NCI-H526 treated with DMSO at 0.1 percent for 48 hours (cell line): Measurements from ENCODE around the gene JAKMIP1.

Source experiments
- DNase-seq: peaks from one replicate; lab custom pipeline; 2025; lab: John Stamatoyannopoulos, UW

The JAKMIP1 gene

DNA sequence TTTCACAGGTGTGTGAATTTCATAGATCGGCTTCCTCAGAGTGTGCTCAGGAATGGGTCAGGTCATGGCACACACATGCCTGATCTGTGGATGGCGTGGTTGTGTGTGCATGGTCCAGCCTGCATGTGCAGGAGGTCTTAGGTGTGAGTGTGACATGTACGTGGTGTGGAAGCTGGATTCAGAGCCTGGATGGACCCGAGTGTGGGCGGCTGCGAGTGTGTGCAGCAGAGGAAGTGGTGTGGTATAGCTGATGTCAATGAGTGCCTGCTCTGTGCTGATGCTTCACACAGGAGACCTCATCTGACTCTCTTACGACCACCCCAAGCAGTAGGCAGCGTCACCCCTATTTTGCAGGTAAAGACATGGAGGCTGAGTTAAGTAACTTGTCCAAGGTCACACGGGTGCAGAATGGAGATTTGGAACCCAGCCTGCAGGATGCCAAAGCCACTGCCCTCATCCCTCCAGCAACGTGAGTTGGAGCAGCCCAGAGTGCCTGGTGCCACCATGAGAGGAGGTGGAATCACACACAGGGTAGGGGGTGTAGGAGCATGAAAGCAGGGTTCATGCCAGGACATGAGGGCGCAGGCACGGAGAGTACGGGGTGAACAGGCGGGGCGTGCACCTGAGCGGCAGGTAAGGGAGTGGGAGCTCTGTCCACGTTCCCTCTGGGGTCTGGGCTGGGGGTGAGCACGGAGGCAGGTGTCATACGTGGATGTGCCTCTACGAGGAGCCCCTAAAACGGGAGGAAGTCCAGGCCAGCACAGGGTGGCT, 157.9 kb downstream of the JAKMIP1 start:
- no peak for DNase-seq

DNA sequence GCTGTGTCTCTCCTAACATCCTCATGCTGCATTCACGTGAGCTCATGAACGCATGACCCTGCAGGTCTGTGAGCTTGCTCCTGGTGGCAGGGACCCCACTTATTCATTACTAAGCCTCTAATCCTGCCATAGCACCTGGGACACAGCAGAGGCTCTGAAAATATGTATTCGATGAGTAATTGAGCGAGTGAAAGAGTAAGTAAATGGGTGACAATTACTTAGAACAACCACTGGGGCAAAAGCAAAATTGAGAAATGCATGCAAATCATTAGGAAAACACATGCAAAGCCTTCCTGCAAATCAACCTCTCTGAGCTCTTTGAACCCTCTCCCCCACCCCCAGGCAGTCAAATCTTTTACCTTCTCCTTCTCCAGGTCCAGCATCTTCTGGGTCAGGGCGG, 158.5 kb downstream of the JAKMIP1 start:
- peak; percentile 49 for DNase-seq

DNA sequence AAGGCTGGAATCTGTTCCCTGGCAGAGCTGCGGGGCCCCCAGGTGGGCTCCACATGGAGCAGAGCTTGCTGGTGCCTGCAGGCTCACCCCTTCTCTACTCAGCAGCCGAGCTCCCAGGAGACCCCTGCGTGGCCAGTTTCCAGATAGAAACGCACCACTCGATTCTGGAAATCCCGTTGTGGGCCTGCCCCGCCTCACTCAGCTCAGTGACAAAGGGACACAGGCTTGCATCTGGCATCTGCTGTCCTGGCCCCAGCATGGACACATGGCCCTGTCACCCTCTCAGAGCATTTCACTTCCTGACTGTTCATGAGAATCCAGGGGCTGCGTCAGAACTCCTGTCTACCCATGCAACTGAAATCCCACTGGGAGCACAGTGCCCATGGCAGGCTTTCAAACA, 161.6 kb downstream of the JAKMIP1 start:
- DNase-seq = no peak

DNA sequence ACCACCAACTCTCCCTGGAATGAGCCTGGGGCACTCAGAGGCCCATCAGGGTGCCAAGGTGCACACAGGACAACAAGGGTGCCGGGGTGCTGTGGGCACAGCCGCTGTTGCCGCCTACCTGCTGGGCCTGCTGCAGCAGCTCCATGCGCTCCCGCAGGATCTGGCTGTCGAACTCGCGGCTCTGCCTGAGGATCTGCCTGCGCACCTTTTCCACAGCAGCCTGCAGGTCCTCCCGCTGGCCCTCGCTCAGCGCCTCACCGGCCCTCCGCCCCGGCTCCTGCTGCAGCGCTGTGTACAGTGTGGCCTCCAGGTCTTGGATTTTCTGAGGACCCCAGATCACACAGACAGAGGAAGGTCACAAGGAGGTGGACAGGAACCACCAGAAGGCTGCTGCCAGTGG, 164.6 kb downstream of the JAKMIP1 start:
- DNase-seq = no peak

DNA sequence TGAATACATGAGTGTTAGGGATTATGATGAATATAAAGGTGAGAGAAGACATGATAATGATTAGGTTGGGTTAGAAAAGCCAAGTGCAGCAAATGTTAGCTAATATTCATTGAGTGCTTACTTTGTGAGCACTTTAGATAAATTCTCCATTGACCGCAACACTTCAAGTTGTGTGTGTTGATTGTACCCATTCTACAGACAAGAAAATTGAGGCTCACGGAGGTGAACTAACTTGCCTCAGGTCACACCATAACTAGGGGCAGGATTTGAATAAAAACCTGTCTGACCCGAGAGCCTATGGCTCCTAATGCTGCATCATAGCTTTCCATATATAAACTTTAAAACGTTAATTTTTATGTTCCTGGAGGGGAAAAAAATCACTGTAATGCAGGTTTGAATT, 167.0 kb downstream of the JAKMIP1 start:
- no peak for DNase-seq

DNA sequence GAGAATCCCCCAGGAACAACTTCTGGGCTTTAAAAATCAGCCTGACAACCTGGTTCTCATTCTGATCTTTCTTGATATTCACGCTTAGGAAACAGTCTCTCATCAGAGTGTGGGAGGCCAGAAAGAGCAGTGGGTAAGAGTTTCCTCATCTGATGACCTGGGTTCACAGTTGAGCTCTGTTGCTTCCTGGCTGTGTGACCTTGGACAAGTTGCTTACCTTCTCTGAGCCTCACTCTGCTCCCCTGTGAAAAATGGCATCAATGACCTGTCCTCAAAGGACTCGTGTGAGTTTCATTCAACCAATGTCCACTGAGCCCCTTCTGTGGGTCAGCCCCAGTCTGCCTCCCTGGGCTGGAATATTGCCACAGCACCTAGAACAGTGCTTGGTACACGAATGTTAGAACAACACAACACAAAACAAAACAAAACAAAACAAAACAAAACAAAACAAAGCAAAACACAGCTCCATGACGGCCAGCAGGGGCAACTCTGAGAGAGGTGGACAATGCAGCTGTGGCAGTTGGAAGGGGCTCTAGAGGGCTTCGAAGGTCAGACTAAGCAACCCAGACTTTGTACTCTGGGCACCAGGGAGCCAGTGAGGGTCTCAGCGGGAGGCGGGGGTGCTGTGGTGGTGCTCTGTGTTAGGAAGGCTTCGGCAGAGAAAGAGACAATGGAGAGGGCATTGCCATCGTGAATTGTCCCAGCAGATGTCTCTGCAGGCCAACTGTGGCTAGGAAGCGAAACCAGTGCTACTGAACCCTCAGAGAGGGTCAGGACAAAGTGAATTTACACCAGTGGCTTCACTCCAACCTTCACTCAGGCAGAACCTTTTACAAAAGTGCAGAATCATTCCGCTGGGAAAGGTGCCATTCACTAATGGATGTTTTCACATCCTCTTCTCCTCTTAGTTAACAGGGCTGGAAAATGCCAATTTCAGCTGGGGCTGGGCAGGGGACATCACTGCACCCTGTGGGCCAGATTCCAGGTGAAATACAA, 167.8 kb downstream of the JAKMIP1 start:
- DNase-seq = no peak

DNA sequence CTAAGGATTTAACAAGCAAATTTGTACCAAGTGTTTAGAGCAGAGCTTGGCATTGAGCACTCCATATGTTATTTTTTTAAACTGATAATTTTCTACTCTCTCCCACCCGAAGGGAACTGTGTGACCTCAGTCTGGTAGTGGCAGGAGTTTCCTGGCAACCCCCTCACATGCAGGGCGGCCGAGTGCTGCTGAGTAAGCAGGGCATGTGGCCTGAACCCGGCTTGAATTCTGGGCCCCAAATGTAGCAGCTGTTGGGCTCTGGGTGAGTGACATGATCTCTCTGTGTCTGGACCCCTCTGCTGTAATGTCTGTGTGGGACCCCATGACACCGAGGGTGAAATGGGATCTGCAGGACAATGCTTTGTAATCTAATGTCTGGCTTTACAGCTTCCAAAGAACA, 168.5 kb downstream of the JAKMIP1 start:
- no peak for DNase-seq

DNA sequence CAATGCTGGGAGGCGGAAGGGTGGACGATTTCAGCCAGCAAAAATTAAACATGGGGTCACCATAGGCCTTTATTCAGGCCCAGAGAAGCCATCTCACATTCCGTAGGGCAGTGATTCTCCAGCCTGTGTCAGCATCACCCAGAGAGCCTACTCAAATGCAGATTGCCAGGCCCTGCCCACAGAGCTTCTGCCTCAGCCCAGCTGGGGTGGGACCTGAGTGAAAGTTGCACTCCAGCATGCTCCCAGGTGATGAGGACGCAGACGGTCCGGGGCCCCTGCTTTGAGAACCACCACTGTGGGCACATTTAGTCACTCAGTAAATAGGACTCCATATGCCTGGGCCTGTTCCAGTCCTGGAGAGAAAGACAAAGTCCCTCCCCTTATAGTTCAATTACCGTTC, 169.7 kb downstream of the JAKMIP1 start:
- no peak for DNase-seq

DNA sequence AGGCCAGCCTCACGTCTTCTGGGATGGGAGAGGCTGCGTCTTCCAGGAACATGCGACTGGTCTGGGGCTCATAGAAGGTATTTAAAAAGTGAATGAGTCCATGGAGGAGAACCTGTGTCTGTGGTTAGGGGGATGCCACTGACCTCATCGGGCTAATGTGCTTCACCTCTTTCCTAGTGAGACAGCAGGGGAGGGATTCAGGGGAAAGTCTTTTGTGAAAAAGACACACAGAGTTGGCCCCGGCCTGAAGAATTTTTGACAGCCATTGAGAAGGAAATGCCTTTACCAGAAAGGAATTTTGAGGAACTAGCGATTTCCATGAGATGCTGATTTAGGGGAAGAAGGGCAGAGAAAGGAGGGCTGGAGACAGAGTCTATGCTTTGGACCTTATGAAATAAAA, 171.1 kb downstream of the JAKMIP1 start:
- no peak for DNase-seq

DNA sequence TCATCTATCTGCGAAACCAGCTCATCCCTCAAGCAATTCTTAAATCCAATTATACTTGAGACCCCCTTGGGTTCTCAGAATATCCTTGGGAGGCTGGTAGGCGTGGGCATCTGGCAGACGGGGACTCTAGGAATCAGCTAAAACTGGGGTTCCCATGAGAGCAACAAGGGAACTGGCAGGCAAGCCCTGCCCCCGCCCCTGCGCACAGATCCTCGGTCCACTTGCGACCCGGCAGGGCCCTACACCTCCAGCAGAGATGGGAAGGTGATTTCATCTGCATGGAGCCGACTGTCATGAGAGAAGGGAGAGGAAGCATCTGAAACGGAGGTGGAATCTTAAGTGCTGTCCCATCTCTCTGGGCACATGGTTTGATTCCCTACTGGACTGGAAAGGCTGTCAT, 172.2 kb downstream of the JAKMIP1 start:
- DNase-seq = no peak

DNA sequence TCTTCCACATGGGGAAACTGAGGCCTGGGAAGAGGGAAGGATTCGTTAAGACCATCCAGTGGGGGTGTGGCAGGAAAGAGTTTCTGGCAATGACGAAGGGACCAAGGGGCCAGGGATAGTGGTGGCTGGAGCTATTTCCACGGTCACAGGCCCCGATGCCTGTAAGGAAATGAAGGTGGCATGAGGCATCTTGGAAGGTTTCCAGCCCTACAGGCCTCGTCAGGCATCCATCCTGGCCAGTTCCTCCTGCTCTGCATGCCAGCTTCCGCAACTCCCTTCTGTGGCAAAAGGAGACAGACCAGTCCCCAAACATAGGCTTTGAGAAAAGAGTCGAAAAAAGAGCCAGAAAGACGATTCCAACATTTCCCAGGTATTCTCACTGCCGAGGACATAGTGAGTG, 173.0 kb downstream of the JAKMIP1 start:
- no peak for DNase-seq

DNA sequence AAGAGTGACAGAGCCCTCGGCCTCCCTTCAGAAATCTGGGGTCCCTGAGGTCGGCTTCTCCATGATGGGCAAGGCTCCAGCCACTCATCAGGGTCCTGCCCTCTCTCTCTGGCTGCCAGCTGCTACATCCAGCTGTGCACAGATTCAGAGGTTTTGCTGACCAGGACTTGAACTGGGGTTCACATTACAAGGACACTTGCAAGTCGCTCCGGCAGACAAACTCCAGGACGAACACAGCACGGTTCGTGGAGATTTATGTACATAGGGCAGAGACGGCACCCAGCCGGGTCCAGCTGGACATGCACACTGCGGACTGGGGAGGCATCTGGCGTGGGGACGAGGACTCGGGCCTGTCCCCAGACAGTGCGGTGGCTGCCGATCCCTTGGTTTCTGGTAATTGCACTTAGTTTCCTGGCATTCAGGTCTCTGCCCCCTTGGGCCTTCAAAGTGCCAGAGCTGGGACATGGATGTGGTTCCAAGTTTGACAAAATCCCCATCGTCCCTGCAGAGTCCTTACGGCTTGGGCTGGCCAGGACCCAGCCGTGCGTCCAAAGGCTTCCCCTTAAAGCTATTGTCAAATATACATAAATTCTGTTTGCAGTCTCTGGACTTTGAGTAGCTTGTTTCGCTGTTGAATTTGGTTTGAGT, 175.9 kb downstream of the JAKMIP1 start:
- no peak for DNase-seq

DNA sequence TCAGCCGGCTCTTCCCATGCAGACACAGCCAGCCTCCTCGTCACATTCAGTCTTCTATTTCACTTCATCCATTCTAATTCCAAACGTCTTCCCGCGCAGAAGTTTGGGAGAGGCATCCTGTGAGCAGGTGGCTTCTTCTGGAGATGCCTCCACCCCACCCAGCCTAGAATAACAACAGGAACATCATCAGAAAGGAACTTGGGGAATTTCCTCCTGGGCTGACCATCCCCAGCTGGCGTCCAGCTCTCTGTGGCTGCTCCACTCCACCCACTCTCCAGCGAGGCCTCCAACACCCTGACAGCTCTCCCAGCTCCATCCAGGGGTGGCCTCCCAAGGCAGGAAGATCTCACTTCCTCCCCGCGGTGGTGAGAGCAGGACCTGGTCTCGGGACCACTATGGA, 176.6 kb downstream of the JAKMIP1 start:
- no peak for DNase-seq

DNA sequence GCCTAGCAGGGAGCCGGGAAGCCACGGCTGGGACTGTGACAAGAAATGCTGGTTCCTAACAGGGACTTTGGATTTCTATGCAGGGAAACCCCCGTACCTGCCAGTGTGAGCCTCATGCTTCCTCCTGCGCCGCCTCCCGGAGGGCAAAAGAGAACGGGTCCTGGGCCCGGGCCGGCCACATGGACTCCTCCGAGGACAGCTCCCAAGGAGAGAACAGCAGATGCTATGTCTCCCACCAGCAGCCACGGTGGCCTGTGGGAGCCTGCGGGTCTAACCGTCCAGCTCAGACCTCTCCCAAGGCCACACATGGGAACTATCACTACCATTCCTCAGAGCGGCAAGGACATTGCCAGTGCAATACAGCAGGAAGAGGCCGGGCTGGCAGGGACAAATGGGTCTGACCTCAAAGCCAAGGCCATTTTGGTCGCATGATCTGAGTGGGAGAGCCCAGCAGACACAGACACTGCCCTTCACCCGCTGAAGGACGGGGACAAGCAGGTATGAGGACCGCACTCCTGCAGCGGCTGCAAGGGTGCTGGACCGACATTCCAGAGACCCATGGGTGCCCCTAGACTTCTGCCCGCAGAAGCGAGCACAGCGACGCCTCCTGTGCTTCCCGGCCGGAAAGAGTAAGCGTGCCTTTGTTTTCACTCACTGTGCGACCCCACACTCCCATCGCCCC, 177.6 kb downstream of the JAKMIP1 start:
- no peak for DNase-seq

DNA sequence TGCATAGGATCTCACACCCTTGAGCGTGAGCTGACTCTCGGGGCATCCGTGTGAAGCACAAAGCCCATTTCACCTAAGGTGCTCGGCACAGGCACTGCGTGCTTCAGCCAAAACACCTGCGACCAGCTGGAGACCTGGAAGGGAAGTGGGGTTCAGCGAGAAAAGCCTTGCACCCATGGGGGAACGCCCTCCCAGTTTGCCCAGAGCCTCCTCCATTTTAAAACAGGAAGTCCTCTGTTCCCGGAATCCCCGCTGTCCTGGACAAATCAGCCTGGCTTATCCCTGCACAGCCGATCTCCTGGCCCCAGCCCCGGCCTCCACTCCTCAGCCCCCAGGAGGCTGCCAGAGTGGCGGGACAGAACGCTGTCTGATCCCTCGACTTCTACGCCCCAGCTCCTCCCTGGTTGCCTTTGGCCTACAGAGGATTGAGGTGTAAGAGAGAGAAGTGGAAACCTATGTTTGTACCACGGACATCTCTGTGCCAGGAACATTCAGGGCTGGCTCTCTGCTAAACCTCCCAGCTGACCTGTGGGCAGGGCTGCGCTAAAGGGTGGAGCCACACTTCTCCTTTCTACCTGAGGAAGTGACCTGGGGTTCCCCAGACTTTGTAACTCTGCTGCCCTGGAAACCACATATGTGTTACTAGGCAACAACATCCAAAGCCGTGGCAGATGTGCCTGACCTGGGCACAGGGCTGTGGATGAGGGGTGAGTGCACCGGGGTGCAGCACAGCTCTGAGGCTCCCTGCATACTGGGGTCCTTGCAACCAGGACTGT, 178.3 kb downstream of the JAKMIP1 start:
- no peak for DNase-seq

DNA sequence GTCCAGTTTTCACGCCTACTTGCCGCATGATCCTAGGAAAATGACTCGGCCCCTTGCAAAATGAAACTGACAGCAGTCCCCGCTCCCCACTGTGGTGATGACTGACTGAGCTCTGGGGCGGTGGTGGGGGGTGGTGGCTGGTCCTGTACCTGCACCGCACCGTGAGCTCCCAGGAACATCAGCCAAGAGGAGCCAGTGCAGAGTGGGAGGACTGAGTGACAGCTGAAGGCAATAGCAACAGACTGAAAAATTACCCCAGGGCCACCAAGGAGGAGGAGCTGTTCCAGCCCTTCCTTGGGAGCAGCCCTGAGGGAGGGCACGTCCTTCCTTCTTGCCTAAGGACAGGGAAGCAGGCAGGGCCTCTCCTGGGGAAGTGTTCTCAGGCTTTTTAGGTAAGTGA, 179.7 kb downstream of the JAKMIP1 start:
- no peak for DNase-seq

DNA sequence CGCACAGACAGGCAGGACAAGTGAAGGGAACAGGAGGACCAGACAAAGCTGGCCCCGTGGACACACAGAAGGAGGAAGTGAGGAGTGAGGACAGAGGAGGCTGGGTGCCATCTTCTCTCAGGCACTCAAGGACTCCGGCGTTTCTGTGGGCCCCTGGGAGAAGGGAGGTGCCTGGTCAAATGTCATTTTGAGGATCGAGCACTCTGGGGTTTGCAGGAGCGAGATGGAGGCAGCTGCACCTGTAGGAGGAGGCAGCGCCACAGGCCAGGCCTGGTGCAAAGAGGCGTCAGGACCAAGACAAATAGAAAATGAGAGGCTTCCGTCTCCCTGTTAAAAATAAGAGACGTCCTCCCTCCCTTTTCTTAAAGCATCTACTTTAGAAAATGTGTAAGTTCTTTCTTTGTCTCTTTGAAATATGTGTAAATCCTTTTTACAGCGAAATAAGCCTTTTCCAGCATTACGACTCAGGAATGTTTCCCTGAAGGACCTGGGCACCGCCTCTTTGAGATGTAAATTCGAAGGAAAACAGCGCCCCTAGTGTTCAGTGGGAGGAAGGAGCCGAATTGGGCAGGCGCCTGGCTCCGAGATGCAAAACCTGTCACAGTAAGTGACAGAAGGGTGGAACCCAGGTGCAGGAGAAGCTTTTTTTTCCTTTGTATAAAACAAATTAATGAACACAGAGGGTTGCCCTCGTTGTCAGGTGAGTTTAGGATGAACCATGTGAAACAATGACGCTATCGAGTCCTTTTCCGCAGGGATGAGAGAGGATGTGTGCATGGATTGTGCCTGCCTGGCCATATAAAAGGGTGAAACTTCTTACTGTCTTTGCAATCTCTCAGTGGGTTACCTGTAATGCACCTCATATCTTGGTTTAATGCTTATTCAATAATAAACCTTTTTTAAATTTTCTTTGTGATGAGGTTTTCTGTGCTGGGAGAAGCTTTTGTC, 180.8 kb downstream of the JAKMIP1 start:
- DNase-seq = peak; percentile 43

DNA sequence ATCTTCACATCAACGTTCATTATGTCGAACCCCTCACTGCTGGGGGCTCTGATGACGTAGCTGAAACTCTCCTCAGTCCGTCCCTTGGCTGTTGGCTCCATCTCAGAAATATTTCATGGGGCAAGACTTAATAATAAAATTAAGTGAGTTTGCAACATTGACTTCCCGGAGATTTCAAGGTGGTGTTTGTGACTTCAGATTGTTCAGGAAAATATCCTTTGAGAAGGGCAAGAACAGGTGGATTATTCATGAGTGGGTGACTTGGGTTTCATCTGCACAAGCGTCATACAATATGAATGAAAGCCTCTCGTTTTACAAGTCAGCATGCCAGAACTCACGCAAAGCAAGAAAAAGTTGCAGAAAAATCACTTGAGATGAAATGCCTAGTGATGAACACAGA, 182.0 kb downstream of the JAKMIP1 start, which contains the start of gene C4orf50:
TSS of gene C4orf50 (minus strand) at position 101 of the 400 bp plus-strand sequence.
- no peak for DNase-seq

DNA sequence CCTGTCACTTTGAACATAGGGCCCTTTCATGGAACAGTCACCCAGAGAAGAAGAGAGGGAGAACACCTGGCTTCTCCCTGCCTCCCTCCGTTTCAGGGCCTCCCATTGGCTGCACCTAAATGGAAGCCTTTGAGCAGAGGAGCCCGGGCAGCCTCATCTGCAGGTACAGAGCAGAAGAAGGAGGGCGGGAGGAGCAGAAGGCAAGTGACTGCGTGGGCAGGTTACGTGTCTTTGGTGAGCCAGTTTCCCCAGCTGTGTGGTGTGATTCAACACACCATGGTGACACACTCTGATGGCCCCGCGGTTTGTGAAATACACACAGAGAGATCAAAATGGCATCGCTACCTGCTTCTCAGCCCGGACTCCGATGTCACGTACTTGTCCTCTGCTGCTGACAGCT, 182.5 kb downstream of the JAKMIP1 start:
- DNase-seq = no peak

DNA sequence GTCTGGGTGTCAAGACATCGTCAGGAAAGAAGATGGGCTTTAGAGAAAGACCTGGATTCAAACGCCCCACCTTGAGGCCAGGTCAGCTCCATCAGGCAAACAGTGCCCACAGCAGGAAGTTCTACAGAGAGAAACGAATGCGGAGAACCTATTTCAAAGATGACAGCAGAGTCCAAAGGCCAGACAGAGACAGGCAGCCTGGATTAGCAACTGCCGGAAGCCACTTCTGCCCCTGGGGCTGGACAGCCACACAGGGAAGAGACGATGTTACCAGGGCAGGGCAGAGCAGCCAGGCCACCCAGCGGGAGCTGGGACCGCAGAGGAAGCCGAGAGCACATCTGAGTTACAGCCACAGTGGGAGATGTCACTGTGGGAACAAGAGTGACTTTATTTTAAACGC, 183.3 kb downstream of the JAKMIP1 start:
- no peak for DNase-seq
